NCI-H345 treated with DMSO at 0.1 percent for 48 hours (cell line): ENCODE data around the gene GP1BA.

Experiments
- DNase-seq: peaks from one replicate; lab custom pipeline; 2025; ENCODE audit not compliant: unreplicated experiment; lab: John Stamatoyannopoulos, UW

The GP1BA gene

GRCh38 chr17:4931963-4932362 is at the start of gene GP1BA:
Gene GP1BA (plus strand): TSS chr17:4932277. CDS start chr17:4932605, 328 bp downstream.
- DNase-seq = no peak

- no peak for DNase-seq
Observed at GRCh38 chr17:4884489-4884888, 47.6 kb upstream of the GP1BA start.

DNA sequence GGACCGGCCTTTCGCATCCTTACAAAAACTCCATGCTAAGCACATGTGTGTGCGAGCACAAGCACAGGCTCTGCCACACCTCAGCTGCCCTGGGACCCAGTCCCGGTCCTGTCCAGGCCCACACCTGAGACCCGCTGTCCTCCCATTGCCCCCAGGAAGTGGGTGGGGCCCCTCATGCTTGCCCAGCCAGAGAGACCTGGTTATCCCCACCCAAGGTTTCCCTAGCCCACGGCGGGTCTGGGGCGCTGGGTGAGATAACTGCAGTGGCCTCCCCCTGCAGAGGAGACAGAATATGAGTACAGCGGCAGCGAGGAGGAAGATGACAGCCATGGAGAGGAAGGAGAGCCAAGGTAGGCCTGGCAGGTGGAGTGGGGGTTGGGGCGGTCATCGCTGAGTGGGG is 45.2 kb upstream of the GP1BA start:
- DNase-seq = no peak

DNA sequence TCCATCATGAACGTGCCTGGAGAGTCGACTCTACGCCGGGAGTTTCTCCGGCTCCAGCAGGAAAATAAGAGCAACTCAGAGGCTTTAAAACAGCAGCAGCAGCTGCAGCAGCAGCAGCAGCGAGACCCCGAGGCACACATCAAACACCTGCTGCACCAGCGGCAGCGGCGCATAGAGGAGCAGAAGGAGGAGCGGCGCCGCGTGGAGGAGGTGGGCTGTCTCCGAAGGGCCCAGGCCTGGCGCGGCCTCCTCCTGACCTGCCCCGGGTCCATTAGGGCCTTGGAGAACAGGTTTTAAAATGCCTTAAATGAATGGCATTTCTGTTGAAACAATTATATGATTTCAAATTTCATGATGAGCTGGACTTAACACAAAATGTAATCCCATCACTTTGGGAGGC is 44.5 kb upstream of the GP1BA start:
- DNase-seq = no peak

DNA sequence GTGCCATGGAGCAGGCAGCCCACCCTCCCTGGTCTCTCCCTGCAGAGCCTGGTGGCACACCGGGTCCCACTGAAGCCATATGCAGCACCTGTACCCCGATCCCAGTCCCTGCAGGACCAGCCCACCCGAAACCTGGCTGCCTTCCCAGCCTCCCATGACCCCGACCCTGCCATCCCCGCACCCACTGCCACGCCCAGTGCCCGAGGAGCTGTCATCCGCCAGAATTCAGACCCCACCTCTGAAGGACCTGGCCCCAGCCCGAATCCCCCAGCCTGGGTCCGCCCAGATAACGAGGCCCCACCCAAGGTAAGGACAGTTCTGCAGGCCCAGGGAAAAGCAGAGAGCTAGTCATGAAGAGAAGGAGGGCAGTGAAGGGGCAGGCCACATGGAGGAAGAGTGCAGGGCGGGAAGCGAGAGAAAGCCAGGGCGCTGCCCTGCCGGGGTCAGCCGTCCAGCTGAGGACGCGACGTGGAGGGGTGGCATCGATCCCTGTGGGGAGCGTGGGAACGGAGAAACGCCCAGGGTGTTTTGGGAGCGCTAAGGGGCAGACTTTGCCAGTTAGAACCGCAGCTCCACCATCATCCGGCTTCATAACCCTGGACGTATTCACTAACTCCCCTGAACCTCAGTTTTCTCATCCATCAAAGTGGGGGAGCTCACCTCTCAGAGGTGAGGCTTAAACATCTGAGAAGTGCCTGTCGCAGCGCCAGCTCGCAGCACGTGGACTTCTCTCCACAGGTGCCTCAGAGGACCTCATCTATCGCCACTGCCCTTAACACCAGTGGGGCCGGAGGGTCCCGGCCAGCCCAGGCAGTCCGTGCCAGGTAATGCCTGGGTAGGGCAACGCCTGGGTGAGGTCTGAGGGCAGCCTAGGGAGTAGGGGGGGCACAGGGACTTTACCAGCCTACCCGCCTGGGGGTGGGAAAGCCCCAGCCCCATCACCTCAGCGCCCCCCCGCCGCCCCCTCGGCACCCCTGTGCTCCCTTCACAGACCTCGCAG is 40.4 kb upstream of the GP1BA start:
- no peak for DNase-seq

GRCh38 chr17:4892499-4893221 is 39.4 kb upstream of the GP1BA start:
- DNase-seq = no peak

DNA sequence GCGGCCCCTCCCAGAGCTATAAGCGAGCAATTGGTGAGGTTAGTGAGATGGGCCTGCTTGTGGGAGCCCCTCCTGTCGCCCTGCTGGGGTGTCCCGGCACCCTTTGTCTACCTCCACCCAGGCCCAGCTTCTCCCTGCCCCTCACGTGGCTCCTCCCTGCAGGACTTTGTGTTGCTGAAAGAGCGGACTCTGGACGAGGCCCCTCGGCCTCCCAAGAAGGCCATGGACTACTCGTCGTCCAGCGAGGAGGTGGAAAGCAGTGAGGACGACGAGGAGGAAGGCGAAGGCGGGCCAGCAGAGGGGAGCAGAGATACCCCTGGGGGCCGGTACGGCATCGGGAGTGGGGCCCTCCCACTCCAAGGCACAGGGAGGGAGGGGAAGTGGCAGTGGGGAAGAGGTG is 38.8 kb upstream of the GP1BA start:
- DNase-seq = no peak

GRCh38 chr17:4893721-4894560 is 38.1 kb upstream of the GP1BA start:
- DNase-seq = no peak

DNA sequence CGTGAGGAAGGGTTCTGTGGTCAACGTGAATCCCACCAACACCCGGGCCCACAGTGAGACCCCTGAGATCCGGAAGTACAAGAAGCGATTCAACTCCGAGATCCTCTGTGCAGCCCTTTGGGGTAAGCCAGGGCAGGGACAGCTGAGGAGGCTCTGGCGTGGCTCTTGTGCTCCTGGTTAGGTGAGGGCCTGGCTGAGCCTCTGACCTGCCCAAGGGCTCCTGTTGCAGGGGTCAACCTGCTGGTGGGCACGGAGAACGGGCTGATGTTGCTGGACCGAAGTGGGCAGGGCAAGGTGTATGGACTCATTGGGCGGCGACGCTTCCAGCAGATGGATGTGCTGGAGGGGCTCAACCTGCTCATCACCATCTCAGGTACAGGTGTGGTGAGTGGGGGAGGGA is 37.0 kb upstream of the GP1BA start:
- no peak for DNase-seq

GRCh38 chr17:4895657-4896331 is 36.3 kb upstream of the GP1BA start:
- no peak for DNase-seq

DNA sequence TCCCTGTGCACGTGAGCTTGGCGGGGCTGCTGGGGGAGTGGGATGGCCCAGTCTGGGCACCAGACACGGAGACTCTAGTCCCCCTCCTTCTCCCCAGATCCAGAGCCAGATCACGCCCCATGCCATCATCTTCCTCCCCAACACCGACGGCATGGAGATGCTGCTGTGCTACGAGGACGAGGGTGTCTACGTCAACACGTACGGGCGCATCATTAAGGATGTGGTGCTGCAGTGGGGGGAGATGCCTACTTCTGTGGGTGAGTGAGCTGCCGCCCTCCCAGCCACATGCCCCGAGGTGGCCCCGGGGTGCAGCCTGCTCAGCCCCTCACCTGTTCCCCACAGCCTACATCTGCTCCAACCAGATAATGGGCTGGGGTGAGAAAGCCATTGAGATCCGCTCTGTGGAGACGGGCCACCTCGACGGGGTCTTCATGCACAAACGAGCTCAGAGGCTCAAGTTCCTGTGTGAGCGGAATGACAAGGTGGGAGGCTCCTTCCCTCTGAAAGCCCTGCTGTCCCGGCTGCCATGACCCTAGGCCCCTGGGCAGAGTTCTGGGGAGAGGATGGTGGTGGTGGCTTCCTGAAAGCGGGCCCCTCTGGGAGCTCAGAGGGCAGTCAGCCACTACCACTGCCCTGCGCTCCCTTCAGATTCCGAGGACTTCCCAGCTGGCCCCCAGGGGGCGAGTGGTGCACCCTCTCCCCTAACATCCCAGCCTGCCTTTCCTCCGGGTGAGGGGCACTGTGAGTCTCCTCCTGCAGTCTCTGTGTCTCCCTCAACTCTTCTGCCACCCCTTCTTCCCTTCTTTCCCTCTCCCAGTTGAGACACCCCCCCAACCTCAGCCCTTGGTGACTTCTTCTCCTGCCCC is 35.5 kb upstream of the GP1BA start:
- DNase-seq = no peak

GRCh38 chr17:4897198-4897687 is 34.8 kb upstream of the GP1BA start:
- no peak for DNase-seq

DNA sequence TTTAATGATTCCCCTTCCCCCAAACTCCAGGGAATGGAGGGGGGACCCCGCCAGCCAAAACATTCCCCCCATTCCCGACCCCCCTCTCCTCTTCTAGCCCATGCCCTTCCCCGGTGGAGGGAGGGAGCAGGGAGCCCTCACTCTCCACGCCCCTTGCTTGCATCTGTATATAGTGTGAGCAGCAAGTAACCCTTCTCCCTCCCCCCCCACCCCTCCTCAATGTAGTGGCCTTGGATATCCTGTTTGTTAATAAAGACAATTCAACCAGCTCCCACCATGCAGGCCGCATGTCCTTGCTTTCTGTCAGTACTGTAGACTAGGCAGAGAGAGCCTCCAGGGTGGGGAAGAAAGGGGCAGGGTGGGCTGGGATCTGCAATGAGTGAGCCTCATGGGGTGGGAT is 34.3 kb upstream of the GP1BA start:
- DNase-seq = no peak

- no peak for DNase-seq
Observed at GRCh38 chr17:4898351-4898750, 33.7 kb upstream of the GP1BA start.

- DNase-seq = no peak
Observed at GRCh38 chr17:4898927-4899326, 33.1 kb upstream of the GP1BA start.

GRCh38 chr17:4899341-4900230 is 32.5 kb upstream of the GP1BA start, which contains the start of gene C17orf107:
Gene C17orf107 (plus strand): TSS chr17:4899536. CDS start chr17:4899763, 227 bp downstream.
- DNase-seq = no peak

DNA sequence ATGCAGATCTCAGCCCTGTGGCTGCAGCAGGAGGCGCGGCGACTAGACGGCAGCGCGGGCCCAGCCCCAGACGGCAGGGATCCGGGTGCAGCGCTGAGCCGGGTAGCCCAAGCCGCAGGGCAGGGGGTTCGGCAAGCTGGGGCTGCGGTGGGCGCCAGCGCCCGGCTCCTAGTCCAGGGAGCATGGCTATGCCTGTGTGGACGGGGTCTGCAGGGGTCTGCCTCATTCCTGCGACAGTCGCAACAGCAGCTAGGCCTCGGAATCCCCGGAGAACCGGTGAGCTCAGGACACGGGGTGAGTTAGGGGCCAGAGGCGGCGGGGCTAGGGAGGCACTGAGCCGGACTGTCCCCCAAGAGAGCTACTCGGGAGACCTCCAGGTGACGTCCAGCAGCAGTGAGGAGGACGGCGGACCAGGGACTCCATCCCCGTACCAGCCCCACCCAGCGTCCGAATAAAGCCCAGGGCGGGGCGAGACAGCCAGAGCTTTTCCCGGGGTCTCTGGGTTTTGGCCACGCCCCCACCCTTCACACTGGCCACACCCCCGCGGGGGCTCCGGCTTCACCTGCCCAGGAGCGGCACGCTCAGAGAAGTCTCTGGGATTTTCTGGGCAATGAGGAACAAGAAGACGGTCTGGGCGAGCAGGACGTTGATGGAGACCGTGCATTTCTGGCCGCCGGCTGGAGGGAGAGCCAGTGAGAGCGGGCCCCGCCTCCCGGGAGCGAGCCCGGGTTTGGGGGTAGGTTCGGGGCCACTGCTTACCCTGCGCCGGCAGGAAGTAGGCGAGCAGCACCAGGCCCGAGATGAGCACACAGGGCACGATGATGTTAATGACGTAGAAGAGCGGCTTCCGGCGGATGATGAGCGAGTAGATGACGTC is 31.6 kb upstream of the GP1BA start:
- no peak for DNase-seq
